NCI-H1694 (cell line): ENCODE measurements around the gene DIAPH1.

Source experiments
- DNase-seq: peaks from one replicate; lab custom pipeline; 2025; lab: John Stamatoyannopoulos, UW

DIAPH1 gene

GRCh38 chr5:141506381-141507155 lies 112.2 kb downstream of the DIAPH1 start:
- DNase-seq = no peak

DNA sequence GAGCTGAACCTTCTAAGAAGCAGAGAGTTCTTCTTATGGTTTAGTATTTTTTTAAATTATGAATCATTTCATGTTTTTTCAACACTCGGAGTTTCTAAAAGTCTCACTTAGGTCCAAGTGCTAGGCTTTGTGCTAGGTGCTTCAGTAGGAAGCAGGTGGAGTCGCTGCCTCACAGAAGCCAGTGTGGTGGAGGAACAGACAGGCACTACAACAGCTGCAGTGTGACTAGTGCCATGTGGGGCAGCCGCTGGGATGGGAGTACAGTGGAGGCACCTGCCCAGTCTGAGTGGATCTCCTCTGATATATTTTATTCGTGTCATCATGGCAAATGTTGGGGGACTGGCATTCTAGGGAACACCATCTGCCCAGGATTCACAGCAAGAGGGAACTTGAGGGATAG lies 114.6 kb downstream of the DIAPH1 start:
- peak; percentile 10 for DNase-seq

DNA sequence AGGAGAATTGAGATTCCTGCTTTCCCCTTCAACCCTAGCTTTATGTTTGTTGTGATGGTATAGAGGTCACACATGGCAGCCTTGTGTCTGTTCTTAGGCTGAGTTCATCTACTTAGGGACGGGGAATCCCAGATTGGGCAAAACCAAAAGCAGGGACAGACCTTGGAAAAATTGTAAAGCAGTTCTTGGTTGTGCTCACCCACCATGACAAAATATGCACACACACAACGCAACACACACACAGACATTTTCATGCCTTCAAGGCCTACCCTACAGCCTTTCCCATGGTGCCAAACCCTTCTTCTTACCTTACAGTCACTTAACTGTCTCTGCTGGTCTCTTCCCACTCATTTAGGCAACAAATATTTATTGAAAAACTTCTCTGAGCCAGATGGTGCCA lies 115.1 kb downstream of the DIAPH1 start:
- DNase-seq = no peak

DNA sequence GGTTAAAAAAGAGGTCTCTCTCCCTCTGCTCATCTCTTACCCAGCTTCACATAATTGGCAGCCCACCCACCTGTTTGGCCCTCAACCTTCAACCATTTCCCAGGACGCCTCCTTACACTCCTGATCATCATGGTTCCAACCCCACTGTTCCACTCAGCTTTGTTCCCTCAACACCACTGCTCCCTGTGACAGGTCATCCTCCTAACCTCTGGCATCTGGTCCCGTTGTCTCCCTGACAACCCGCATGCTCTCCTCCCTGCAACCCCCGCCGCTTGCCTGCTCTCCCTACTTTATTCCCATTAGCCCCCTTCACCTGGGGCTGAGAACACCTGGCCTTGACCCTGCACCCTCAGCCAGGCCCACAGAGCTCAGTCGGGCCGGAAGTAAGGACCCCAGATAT lies 117.0 kb downstream of the DIAPH1 start:
- DNase-seq = no peak

DNA sequence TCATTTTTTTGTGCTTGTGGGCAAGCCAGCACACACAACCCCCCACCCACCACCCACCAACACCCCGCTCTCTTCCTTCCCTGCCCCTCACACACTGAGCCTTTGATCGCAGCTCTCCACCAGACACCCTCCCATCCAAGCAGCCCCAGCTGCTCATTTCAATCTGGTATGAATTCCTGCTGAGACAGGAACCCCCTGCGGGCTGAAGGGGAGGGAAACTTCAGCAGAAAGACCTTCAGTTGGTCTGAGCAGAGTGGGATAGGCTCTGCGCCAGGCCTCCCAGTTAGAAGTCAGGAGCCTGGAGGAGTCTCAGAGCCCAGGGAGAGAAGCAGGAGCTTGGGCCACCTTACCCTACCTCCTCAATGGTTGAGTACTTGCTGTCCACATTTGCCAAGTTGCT lies 122.8 kb downstream of the DIAPH1 start:
- no peak for DNase-seq

DNA sequence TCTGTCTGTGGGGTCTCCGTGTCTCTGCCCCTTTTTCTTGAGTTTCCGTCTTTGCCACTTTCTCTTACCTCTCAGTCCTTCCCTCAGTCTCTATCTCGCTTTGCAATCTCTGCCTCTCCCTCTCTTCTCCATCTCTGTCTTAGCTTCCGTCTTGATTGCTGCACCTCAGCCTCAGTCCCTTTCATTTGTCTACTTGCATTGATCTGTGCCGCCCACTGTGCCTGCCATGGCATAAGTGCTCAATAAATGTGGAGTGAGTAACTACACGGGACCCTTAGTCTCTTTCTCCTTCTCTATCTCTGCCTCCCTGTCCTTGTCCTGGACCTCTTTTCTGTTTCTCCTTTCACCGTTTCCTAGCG lies 123.4 kb downstream of the DIAPH1 start:
- no peak for DNase-seq

- DNase-seq = no peak
These were observed 123.9 kb downstream of the DIAPH1 start for GRCh38 chr5:141494761-141495452.

GRCh38 chr5:141493500-141494422 lies 125.0 kb downstream of the DIAPH1 start:
- no peak for DNase-seq

DNA sequence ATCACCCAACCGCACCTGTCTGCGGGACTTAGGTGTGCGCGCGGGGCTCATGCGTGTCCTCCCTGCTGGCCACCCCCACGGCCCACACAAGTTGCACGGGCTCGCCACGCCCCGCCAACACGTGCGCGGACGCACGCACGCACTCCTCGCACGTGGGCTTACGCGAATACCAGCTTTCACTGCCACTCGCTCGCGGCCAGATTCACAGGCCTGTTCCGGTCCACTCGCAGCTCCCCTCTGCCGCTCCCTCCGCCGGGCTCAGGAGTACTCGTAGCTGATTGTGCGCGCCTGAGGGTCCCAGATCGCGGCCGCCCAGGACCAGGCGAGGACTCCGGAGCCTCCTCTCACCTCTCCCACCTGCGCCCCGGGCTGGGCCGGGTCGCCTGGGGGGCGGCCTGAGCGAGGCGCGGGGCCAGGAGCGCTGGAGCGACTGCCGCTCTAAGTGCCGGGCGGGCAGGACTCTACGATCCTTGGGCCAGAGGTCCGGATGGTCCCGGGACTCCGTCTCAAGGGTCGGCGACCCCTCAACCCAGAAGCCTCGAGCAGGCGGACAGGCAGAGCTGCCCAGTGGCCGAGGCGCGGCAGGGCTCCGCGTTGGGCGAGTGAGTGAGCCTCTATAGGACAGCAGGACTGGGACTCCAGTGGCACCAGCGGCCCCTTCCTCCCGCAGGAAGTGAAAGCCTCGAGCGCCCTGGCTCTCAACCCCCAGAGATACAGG lies 126.5 kb downstream of the DIAPH1 start:
- no peak for DNase-seq

GRCh38 chr5:141491323-141492167 lies 127.3 kb downstream of the DIAPH1 start:
- DNase-seq = no peak

GRCh38 chr5:141490771-141491170 lies 128.0 kb downstream of the DIAPH1 start:
- no peak for DNase-seq

DNA sequence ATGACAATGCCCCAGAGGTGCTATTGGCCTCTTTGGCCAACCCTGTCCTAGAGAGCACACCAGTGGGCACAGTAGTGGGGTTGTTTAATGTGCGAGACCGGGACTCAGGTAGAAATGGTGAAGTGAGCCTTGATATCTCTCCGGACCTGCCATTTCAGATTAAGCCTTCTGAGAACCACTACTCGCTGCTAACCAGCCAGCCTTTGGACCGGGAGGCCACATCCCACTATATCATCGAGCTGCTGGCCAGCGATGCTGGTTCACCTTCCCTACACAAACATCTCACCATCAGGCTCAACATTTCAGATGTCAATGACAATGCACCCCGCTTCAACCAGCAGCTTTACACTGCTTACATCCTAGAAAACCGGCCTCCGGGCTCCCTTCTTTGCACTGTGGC lies 128.5 kb downstream of the DIAPH1 start:
- no peak for DNase-seq

- DNase-seq = no peak
These were observed 129.0 kb downstream of the DIAPH1 start for GRCh38 chr5:141489841-141490240.

DNA sequence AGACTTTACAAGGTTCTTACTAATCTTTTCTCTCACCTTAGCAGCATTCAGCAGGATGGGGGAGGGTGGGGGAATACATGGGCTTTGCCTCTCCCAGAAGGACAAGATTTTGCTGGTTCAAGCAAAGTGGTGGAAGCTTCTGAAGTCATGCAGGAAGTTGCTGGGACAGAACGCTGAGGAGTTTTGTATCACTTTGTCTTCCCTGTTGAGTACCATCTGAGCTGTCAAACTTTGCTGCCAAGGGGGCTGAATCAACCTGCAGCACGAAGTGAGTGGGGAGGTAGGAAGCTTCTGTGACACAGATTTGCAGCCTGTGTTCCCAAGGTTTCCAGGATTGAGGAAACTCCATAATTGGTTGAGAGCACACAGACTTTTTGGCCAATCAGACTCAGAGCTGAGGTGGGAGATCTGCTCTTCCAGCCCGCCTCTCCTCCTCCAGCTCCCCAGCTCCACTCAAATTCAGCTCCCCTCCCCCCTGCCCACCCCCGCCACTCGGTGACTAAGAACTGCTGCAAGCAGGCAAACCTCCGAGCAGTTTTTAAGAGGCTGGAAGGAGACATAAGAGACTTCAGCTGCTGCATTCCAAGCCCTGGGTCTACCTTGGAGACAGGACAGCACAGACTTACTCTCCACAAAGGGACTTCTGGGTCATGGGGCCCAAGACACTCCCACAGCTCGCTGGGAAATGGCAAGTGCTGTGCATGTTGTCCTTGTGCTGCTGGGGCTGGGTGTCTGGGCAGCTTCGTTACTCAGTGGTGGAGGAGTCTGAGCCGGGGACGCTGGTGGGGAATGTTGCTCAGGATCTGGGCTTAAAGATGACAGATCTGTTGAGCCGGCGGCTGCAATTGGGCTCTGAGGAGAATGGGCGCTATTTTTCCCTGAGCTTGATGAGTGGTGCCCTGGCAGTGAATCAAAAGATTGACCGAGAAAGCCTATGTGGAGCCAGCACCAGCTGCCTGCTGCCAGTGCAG lies 129.9 kb downstream of the DIAPH1 start, which contains the start of gene PCDHGC5:
PCDHGC5 (plus strand) TSS at position 491 of the 971 bp plus-strand sequence; CDS start at position 651, 160 bp downstream.
- DNase-seq = no peak

DNA sequence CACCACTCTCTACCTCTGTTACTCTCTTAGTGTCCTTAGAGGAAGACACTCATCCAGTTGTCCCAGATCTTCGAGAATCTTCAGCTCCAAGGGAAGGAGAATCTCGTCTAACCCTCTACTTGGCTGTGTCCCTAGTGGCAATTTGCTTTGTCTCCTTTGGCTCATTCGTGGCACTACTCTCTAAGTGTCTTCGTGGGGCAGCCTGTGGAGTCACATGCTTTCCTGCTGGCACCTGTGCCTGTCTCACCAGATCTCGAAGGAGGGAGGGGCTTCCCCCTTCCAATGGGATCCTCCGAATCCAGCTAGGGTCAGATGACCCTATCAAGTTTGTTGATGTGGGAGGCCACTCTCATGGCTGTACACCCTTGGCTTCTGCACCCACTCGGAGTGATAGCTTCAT lies 131.7 kb downstream of the DIAPH1 start:
- no peak for DNase-seq

DNA sequence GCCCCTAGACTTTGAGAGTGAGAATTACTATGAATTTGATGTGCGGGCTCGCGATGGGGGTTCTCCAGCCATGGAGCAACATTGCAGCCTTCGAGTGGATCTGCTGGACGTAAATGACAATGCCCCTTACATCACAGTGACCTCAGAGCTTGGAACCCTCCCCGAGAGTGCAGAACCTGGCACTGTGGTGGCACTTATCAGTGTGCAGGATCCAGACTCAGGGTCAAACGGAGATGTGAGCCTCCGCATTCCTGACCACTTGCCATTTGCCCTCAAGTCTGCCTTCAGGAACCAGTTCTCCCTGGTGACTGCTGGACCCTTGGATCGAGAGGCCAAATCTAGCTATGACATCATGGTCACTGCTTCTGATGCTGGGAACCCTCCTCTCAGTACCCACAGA lies 132.7 kb downstream of the DIAPH1 start:
- no peak for DNase-seq

DNA sequence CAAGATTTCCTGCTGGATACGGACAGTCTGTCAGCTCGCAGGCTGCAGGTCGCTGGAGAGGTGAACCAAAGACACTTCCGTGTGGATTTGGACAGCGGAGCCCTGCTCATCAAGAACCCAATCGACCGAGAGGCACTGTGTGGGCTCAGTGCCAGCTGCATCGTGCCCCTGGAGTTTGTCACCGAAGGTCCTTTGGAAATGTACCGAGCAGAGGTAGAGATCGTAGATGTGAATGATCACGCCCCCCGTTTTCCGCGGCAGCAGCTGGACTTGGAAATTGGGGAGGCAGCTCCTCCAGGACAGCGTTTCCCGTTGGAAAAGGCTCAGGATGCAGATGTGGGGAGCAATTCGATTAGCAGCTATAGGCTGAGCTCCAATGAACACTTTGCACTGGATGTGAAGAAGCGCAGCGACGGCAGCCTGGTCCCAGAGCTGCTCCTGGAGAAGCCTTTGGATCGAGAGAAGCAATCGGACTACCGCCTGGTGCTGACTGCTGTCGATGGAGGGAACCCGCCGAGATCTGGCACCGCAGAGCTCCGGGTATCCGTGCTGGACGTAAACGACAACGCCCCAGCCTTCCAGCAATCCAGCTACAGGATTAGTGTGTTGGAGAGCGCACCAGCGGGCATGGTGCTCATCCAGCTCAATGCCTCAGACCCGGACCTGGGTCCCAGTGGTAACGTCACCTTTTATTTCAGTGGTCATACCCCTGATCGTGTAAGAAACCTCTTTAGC lies 133.3 kb downstream of the DIAPH1 start:
- no peak for DNase-seq

DNA sequence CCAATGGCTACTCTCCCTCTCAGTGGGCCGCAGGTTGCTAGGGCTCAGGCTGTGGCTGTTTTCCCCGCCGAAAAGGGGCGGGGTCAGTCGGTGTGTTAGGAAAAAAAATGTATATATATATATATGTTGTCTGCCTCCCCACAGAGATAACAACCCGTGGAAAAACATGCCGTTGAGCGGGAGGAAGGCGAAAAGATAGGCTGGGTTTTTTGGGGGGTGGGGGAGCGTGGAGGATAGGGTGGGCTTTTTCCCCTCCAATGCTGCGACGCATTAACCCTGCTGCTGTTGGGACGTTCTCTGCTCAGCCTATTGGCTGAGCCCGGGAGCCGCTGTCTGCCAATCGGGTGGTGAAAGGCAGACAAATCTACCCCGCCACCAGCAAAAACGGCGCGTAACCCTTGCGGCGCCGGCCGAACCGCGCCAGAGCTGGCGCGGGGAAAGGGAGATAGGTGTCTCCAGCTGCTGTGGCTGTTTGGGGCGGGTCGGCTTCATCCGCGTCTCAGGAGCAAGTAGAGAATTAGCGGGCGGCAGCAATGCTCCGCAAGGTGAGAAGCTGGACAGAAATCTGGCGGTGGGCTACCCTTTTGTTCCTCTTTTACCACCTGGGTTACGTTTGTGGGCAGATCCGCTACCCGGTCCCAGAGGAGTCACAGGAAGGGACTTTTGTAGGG lies 134.0 kb downstream of the DIAPH1 start, which contains the start of gene PCDHGC4:
PCDHGC4 (plus strand) TSS at position 390 of the 671 bp plus-strand sequence; CDS start at position 534, 144 bp downstream.
- DNase-seq = no peak
